Measurements from ENCODE around the gene CCDC116.
"Not testable (repeated sequence)": the region's sequence is repeated elsewhere in the genome, so short reads cannot be mapped to it uniquely, and the experiment has no call there.

CCDC116 gene

GRCh38 chr22:21611210-21611977 is 21.2 kb upstream of the CCDC116 start:
- DNase-seq: no peak

GRCh38 chr22:21612858-21613257 is 19.7 kb upstream of the CCDC116 start:
- DNase-seq: no peak

GRCh38 chr22:21613553-21614233 is 18.9 kb upstream of the CCDC116 start:
- no peak for DNase-seq

- DNase-seq: no peak
Measured at GRCh38 chr22:21615731-21616130, 16.8 kb upstream of the CCDC116 start.

GRCh38 chr22:21617337-21617736 is 15.2 kb upstream of the CCDC116 start:
- not testable (repeated sequence) for DNase-seq

- no peak for DNase-seq
Measured at GRCh38 chr22:21621025-21621424, 11.5 kb upstream of the CCDC116 start.

- no peak for DNase-seq
Measured at GRCh38 chr22:21622011-21622918, 10.3 kb upstream of the CCDC116 start.

- DNase-seq: no peak
Measured at GRCh38 chr22:21622919-21623647, 9.5 kb upstream of the CCDC116 start.

- no peak for DNase-seq
Measured at GRCh38 chr22:21623648-21623970, 9.0 kb upstream of the CCDC116 start.

GRCh38 chr22:21624120-21624879 is 8.3 kb upstream of the CCDC116 start:
- DNase-seq: peak; percentile 36

GRCh38 chr22:21624880-21625791 is 7.4 kb upstream of the CCDC116 start:
- no peak for DNase-seq

GRCh38 chr22:21626073-21626734 is 6.4 kb upstream of the CCDC116 start:
- no peak for DNase-seq

GRCh38 chr22:21626735-21627469 is 5.7 kb upstream of the CCDC116 start:
- no peak for DNase-seq

- no peak for DNase-seq
Measured at GRCh38 chr22:21628386-21629254, 3.9 kb upstream of the CCDC116 start.

- peak; percentile 93 for DNase-seq
Measured at GRCh38 chr22:21629255-21630149, 3.1 kb upstream of the CCDC116 start, which contains the start of gene YDJC. Gene YDJC, minus strand, starts transcription at chr22:21630022. Its CDS starts 8 bp downstream, at chr22:21630014.

GRCh38 chr22:21631025-21631424 is 1.5 kb upstream of the CCDC116 start:
- no peak for DNase-seq

- no peak for DNase-seq
Measured at GRCh38 chr22:21632931-21633330, 371 bp downstream of the CCDC116 start.
